HG03139 (cell line): Measurements from ENCODE around the gene EFNA2.

Experiments
- ATAC-seq: cut with Tn5 transposase; IDR thresholded peaks from one replicate; pipeline ENCODE4 v1.9.1; 2021; ENCODE audit not compliant: unreplicated experiment

Gene EFNA2

DNA sequence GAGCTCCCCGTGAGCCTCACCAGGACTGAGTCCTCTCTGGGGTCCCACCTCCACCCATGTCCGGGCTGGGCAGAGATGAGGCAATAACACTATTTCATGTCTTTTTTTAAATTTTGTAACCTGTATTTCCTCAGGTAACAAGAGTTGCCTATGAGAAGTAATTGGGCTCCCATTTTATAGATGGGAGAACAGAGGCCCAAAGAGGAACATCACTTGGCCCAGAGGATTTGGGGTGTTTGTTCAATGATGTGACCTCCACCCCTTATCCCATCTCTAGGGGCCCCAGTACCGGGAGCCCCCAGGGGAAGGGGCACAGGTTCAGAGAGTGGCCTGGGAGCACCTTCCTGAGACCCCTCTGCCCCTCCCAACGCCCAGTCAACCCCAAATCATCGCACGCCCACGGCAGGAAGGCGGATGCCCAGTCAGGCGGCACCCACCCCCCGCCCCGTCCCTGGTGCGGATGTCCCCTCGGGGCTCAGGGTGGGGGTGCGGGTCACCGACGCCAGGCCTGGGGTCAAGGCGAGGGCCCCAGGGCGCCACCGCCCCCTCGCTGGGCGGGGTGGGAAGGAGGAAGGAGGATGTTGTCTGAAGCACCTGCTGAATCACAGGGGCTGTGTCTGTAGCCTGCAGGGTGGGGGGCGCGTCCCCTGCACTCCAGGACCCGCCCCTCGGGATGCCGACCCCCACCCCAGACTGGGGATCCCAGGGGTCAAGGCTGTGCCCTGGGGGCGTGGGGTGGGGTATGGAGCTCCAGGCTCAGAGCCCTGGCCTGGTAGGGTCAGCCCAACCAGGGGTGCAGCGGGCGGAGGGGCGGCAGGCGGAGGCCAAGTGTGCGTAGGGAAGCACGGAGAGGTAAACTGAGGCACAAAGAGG, 25.6 kb upstream of the EFNA2 start:
- peak; percentile 0 for ATAC-seq

DNA sequence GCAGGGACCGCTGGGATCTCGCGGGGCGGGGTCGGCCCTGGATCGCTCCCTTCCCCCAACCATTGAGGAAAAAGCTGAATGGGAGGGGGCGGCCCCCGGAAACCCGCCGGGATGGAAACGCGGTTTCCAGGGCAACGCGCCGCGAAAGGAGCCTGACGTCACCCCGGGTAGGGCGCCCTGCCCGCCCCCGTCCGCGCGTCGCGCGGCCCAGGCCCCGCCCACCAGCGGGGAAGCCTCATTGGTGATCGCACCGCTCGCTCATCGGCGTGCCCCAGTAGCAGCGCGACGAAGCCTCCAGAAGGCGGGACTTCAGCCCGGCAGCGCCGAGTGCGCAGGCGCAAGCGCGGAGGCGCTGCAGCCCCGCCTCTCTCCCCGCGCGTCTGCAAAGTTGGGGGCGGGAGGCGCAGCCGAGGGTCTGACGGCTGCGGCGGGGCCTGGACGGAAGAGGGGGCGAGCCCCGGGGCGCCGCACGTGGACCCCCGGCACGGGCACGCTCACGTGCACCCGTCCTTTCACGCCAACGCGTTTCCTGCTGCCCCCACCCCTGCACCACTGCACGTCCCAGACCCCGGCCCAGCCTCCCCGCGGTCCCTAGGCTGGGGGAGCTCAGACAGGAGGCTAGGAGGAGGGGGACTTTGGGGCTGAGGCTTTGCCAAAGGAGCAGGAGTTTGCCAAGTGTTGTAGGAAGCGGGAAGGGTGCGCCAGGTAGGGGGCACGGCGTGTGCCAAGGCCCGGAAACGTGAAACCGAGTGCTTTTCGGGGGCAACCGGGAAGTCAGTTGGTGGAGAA, 24.7 kb upstream of the EFNA2 start:
- peak; percentile 47 for ATAC-seq

DNA sequence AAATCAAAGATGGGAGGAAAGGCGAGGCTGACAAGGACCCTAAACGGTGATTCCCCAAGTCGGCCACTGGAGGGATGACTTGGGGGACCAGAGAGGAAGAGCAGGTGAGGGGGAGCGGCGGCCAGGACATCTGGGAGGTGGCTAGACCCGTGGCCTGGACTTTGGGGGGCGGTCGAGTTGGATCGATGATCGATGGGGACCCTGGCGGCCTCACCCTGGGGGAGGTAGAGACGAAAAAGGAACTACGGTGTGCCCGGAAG, 24.2 kb upstream of the EFNA2 start:
- no peak for ATAC-seq

DNA sequence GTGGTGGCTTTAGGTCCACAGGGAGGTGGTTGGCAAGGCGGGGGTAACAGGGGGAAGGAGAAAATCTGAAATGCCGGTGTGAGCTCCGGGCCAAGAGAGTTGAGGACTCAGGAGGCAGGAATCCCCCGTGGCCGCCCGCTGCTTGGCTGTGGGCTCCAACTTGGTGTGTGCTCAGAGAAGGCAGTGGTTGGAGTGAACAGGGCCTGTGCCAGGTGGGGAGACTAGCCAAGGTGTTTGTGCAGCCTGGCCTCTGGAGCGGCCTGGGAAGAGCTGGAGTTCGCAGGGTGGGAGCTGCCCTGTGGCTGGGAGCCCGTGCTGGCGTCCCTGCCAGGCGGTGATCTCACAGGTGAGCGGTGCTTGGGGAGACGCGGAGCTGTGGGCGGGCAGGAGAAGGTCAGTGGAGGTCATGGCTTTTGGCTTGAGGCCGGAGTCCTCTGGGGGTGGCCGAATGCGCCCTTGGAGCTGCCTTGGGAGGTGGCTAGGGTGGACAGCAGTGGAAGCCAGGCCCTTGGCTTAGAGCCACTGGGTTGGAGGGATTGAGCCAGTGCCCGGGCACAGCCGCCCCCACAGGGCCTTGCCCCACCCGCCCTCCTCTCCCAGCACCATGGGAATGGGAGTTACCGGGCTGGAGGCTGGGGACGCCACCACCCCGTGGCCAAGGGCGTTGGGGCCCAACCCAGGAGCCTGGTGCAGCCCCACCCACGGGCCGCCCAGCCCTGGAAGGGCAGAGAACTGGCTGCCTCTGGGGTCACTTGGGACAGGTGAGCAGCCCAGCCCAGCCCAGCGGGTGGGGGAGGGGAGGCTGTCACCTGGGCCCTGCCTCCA, 23.7 kb upstream of the EFNA2 start:
- ATAC-seq = no peak

DNA sequence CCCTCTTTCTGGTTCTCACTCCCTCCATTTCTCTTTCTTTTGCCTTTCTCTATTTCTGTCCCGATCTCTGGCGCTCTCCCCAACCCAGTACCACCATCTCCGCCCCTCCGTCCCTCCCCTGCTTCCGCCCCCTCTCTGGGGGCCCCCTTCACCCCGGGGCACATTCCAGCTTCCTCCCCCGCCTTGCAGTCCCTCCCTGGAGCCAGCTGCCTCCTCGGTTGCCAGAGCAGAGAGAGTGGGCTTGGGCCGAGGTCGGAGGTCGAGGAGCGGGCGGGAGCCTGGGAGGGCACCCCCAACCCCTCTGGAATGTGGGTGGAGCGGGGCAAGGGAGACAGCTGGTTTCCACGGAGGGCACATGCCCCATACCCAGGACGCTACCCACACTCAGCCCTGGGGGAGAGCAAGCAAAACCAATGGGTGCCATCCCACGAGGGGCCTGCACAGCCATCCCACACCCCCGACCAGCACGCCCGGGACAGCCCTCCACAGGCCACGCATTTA, 23.0 kb upstream of the EFNA2 start:
- ATAC-seq = no peak

DNA sequence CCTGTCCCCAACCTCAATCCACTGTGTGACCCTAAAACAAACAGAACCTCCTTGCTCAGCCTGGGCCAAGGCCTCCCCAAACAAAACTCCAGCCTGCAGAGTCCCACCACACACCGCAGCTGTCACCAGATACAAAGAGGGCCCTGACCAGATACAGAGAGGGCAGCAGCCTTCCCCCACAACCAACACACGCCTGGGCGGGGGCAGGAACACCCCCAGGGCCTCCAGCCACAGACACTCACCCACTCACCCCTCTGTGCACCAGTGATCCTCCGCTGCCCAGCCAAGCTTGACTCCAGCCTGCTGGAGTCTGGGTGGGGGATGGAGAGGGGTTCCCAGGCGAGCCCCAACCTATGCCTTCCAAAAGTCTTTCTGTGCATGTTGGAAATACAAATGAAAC, 22.5 kb upstream of the EFNA2 start:
- no peak for ATAC-seq

DNA sequence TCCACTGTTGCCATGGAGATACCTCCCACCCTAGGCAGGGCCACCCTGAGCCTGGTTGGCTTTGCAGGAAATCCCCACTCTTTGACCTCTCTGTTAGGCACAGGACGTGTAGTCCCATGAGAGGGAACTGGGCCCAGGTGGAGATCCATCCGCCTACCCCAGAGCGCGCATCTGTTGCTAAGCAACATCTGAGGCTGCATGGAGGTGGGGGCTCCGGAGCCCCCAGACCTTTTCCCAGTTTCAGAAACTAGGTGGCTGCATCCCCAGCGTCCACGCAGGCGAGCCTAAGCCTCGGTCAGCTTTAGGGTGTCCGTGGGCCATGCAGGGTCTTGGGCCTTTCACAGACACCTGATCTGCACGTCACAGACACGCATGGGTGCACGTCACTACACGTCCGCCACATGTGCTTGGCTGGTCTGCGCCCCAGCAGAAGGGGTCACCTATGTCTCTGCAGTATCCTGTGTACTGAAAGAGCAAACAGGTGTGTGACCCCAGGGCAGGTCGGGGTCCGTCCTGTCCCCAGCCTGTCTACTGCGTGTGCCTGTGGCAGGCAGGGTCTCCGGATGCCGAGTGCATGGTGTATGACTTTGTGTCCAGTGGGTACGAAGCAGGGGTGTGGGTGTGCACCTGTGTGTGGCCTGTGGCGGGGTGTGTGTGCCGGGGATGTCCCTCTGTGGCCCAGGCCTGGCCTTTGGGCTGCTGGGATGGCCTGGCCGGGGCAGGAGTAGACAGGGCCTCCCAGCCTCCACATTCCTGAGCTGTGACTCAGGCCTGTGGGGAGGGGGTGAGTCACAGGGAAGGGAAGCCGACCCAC, 20.7 kb upstream of the EFNA2 start:
- ATAC-seq = no peak

DNA sequence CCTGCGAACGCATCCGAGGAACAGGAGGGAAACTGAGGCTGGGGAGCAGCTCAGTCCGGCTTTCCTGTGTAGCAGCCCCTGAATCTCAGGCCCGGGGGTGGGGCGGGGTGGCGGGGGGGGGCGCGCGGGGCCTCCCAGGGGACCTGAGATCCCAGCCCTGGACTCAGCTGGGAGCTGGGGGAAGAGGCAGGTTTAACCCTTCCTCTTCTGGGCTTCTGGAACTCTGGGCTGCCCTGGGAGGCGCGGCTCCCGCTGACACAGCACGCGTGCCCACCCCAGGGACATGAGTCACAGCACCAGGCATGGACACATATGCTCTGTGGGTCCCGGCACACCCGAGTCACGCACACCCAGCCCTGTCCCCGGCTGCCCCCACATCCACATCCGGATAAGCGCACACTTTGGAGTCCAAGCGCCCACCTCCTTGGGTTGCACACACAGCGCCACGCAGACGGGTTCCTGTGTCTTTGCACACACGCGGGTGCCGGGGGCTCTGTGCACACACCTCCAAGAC, 20.0 kb upstream of the EFNA2 start:
- ATAC-seq = no peak

DNA sequence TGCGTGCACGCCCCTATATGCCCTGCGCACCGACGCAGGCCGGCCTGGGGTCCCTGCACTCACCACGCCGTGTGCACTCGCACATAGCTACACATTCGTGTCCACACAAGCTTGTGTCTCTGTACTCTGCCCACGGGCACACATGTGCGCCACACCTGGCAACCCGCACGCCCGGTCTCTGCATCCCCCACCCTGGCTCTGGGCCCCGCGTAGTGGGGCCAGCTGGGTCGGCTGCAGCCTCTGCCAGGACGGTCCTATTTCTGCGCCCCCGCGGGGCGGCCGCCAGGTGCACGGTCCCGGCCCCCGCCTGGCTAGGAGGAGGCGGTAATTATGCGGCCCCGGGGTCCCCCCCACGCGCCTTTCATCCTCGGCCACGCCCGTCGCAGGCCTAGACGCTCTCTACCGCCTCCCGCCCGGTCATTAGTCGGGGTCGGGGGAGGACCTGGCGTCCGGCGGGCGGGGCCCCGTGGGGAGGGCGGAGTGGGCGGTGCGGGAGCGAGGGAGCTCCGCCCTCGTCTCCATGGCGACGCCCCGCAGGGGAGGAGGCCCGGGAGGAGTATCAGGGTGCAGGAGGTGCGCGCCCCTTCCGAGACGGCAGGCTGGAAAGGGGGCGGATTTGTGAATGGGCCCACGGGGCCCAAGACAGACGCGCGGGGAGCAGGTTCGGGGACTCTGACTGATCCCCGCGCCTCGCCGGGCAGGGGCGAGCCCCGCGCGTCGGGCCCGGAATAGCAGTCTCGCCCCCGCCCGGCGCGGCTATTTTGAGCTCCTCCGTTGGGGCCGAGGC, 19.4 kb upstream of the EFNA2 start:
- ATAC-seq = peak; percentile 23

DNA sequence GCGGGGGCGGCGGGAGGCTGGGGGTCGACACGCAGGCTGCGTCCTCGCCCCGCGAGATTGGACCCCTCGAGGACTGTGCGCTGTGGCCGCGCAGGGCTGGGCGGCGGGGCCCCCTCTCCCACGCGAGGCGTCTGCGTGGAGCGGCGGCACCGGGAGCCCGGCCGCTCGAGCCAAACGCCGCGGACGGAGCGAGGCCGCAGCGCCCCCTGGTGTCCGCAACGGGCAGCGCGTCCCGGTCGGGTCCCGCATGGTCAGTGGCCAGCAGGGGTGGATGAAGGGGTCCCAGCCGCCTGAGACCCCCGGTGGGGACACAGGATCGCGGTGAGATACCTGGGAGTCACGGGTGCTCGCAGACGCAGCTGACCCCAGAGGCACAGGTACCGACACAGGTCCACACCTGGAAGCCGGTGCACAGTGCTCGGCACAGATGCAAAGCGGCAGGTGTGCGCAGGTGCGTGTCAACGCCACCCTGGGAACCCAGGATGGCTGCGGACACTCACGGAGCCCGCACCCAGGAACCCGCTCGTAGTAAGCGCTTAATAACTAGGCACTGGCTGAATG, 18.7 kb upstream of the EFNA2 start:
- no peak for ATAC-seq

DNA sequence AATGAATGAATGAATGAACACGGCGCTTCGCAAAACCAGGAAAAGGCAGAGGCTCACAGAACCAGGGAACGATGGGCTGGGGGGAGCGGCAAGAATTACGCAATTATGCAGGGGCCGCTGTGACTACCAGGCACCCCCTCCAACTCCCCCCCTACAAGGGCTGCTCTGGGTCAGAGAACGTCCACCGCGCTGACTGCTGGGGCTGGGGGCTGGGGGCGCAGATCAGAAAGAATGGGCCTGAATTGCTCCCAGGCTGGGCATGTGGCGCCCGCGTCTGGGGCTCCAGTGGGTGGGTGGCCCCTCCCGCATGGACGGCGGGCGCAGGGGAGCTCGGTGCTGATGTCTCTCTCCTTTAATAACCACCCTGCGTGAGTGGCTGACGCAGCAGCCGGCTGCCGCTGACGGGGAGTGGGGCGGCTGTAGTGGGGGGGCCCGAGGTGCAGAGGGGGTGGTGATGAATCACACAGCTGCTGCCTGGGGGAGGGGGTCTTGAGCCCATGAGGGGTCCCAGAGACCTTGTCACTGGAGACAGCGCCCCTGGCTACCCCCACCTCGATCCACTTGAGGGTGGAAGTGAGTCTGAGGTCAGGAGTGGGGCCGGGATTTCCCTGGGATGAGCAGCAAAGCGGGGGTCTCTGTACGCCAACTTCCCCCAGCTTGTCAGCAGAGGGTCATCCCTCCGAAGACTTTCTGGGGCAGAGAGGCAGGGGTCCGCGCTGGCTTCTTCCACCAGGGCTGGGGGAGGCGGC, 18.0 kb upstream of the EFNA2 start:
- no peak for ATAC-seq

DNA sequence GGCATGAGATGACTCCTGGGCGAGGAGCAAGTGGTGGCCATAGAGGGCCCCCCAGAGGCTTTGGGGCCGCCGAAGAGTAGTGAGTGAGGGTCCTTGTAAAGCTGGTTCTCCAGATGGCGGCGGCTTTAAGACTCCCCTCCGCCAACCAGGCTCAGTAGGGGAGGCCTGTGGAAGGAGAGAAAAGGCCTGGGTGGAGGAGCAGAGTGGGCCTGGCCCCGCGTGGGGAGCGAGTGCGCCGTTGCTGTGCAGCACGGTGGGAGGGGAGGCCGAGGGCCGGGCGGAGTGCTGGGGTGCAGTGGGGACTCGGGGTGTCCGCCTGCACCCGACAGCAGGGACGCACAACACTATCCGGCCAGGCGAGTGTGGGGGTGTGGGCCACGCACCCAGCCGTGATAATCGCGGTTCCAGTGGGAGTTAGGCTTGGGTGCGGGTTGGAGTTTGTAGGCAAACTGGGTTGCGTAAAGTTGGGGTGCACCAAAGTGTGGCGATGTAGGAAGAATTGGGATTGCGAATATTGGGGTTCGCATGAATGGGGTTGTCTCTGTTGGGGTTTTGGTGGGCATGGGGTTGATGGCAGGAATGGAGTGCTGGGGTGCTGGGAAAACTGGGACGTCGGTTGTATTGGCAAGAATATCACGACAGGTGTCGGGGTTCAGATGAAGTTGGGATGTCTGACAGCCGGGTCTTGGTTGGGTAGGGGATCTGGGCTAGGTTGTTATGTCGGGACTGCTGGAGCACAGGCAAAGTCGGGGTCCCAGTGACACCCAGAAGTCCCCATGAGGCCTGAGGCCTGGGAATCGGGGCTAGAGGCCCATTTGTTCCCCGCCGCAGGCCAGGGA, 17.2 kb upstream of the EFNA2 start:
- ATAC-seq = no peak

DNA sequence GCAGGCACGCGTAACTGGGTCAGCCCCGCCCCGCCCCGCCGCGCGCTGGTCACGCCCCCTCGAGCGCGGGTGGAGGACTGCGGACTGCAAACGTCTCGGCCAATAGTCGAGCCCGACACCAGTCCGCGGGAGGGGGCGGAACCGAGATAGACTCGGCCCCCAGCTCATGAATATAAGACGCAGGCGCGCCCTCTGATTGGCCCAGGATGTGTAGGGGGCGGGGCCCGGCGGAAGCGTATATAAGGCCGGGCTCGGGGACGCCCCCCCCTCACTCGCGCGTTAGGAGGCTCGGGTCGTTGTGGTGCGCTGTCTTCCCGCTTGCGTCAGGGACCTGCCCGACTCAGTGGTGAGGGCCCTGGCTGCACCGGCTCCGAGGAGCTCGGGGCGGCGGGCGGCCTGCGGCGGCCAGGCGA, 16.6 kb upstream of the EFNA2 start, which contains the start of gene CIRBP:
Gene CIRBP (plus strand): TSS at position 268 of the 413 bp plus-strand sequence. CDS start 1,602 bp downstream, outside the sequence.
- ATAC-seq = peak; percentile 50

DNA sequence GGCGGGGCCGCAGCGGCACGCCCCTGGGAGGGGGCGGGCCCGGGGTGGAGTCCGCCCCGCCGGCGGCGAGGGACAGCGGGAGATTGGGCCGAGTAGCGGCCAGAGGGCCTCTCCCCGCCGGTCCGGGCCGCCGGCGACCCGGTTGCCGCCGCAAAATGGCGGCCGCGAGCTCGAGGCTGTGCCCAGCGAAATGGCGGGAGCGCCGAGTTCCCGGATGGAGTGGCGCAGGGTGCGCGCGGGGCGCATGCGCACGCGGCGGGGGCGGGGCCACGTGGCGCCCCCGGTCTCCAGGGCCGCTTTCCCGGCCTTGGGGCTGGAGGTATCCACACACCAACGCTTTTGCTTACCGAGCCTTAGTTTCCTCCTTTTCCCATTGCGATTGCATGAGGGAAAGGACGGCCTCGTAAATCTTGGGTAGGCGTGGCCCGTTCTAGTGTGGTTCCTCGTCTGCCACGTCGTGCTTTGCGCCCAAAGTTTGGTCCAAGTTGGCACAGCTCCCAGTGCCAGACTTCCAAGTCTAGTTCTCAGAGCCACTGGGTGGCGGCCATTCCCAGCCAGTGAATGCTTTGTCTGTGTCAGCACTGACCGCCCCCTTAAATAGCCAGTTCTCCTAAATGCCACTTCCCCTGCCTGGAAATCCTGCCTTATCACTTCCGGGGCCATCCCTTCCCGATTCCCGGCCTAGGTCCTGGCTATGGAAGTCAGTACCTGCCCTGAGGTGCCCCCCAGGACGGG, 16.0 kb upstream of the EFNA2 start:
- ATAC-seq = peak; percentile 17

DNA sequence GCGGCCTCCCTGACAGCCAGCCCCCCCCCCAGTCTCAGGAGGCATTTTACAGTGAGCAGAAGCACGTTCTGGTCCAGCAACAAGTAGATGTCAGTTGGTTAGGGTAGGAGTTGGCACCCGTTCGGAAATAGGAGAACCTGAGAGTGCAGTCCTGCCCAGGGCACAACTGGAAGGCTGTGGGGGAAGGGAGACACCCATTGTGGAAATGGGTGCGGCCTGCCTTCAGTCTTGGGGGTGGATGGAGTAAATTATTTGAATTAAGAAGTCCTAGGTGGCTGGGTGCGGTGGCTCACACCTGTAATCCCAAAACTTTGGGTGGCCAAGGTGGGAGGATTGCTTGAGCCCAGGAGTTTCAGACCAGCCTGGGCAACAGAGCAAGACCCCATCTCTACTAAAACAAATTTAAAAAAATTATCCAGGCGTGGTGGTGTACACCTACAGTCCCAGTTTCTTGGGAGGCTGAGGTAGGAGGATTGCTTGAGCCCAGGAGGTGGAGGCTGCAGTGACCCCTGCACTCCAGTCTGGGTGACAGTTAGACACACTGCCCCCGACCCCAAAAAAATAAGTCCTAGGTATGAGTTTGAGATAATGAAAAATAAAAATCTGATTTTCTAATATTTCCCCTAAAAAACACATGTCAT, 15.3 kb upstream of the EFNA2 start:
- no peak for ATAC-seq

DNA sequence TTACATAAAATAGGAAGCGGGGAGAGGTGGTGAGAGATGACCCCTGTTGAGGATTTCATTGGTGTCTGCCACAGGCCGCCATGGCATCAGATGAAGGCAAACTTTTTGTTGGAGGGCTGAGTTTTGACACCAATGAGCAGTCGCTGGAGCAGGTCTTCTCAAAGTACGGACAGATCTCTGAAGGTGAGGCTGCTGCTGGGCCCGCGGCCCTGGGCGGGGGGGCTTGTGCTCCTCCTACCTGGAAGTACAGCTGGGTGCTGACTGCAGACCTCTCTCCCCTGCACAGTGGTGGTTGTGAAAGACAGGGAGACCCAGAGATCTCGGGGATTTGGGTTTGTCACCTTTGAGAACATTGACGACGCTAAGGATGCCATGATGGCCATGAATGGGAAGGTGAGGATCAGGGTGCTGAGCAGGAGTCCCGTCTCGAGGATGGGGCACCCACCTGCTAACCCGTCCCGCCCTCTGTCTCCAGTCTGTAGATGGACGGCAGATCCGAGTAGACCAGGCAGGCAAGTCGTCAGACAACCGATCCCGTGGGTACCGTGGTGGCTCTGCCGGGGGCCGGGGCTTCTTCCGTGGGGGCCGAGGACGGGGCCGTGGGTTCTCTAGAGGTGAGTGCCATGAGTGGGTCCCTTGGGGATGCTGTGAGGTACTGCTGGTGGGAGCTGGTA, 14.7 kb upstream of the EFNA2 start:
- no peak for ATAC-seq
